Right lobe of liver (tissue), 6 donors: ENCODE data around the gene DCAF10. TPM values are rescaled to one million over a fixed set of nuclear protein-coding genes. Genes with fewer than 3 reads are reported as not detected.

Source experiments
- ATAC-seq, 4 donors: fragments of 200-7000 bp; cut with Tn5 transposase; one replicate each; pipeline ENCODE4 v1.9.1; 2020; ENCODE audit warnings: mild to moderate bottlenecking in 4 of 4, moderate library complexity in 4 of 4
- DNase-seq, 3 donors: peaks; one replicate each; pipeline ENCODE4 v3.0.0-alpha.2; 2020
- H3K27ac ChIP-seq, 3 donors: fragments of 200-600 bp; one replicate each; pipeline ENCODE4 v1.8.0; 2022
- H3K27me3 ChIP-seq, 2 donors: fragments of 200-600 bp; one replicate each; pipeline ENCODE4 v1.8.0; 2022
- H3K36me3 ChIP-seq, 4 donors: fragments of 200-600 bp; sonication (generic) in 1 of 4; one replicate each; pipeline versions ENCODE4 v1.5.1 to v1.8.0; 2017 to 2022; ENCODE audit warnings: control low read depth in 1 of 4
- H3K4me1 ChIP-seq, 4 donors: fragments of 200-600 bp; sonication (generic) in 1 of 4; one replicate each; pipeline versions ENCODE4 v1.5.1 to v1.8.0; 2017 to 2022; ENCODE audit warnings: control low read depth in 1 of 4
- H3K4me3 ChIP-seq, 3 donors: fragments of 200-600 bp; one replicate each; pipeline ENCODE4 v1.8.0; 2022
- H3K9me3 ChIP-seq, 4 donors: fragments of 200-600 bp; sonication (generic) in 1 of 4; one replicate each; pipeline versions ENCODE4 v1.5.1 to v1.8.0; 2017 to 2022; ENCODE audit warnings: control low read depth in 1 of 4
- CTCF ChIP-seq, 4 donors: fragments of 200-600 bp in 3 of 4; fragments of 450-650 bp in 1 of 4; IDR thresholded peaks; one replicate each; pipeline versions ENCODE4 v1.5.1 to v1.8.0; 2016 to 2022; ENCODE audit warnings: antibody characterized with exemption in 4 of 4, mild to moderate bottlenecking in 2 of 4
- POLR2A ChIP-seq: fragments of 450-650 bp; IDR thresholded peaks from one replicate; pipeline ENCODE4 v1.6.1; 2017; ENCODE audit warnings: antibody characterized with exemption, mild to moderate bottlenecking
- WGBS: methylation state at CpG from one replicate; pipeline ENCODE4 v1.1.6; 2018; ENCODE audit warnings: low coverage, low lambda C conversion rate; ENCODE audit not compliant: insufficient coverage; ENCODE audit errors: missing lambda C conversion rate; 5-methylcytosine and 5-hydroxymethylcytosine counted together
- intact Hi-C, 2 donors: fragments of 100-400 bp; cut with DNase I; formaldehyde crosslinking; loops; one replicate each; pipeline versions ENCODE4 v1.11.2 to v1.14.1; 2022
- total RNA-seq, 6 experiments: library from RNA; depleted of rRNA in 2 of 6; stranded (reverse); fragments of >200 nt in 2 of 6; fragmentation: NEBNext Ultra II Directional in 3 of 6; extraction: Animal tissue kit (Norgen Biotek cat#: 25700) in 3 of 6; gene quantifications; one replicate each; pipeline versions ENCODE4 v1.1.0 to v1.2.4, GENCODE V29; 2016 to 2023
- donor health status: DM: no; HTN: yes; CAD: no.
- donor health status: DM: no; HTN: no; CAD: no.
- donor health status: DM: no; HTN: no; CAD: no.
- donor health status: DM: no; HTN: yes; CAD: no.
- donor health status: DM: no; HTN: yes; CAD: no.

Gene DCAF10
- total RNA-seq, 6 experiments from 2014 or later, result 20.1 to 28.3 (median 23.1) TPM

DNA sequence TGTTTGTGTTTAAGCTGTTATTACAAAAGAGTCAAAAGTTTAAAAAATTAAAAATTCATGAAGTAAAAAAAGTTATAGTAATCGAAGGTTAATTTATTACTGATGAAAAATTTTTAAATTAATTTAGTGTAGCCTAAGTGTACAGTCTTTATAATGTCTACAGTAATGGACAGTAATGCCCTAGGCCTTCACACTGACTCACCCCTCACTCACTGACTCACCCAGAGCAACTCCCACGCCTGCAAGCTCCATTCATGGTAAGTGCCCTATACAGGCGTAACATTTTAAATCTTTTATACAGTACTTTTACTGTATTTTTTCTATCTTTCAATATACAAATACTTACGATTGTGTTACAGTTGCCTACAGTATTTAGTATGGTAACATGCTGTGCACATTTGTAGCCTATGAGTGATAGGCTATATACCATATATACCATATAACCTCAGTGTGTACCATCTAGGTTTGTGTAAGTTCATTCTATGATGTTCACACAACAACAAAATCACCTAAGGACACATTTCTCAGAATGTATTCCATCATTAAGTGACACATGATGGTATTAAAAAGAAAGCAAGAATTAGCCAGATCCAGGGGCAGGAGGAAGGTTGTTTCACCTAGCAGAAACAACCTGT is 40.1 kb downstream of the DCAF10 start:
- H3K9me3 ChIP-seq, result no peaks in the 10 kb centered on the region
- no peak for ATAC-seq
- no peak for TF ChIP-seq POLR2A
- TF ChIP-seq CTCF (IDR thresholded peaks at IDR 0.05), result no peak
- peaks cover 0 to 7% (median 0%) of the 10 kb centered on the region in 4 donors for H3K36me3 ChIP-seq
- intact Hi-C loops, result no loop called here
- no peaks in the 10 kb centered on the region for H3K27me3 ChIP-seq
- no peaks in the 10 kb centered on the region for H3K4me1 ChIP-seq
- no peak overlapping the region for H3K27ac ChIP-seq
- H3K4me3 ChIP-seq, result no peak overlapping the region
- no peak for DNase-seq
- WGBS, result 94% methylated on average over 4 of the region's 4 CpGs

DNA sequence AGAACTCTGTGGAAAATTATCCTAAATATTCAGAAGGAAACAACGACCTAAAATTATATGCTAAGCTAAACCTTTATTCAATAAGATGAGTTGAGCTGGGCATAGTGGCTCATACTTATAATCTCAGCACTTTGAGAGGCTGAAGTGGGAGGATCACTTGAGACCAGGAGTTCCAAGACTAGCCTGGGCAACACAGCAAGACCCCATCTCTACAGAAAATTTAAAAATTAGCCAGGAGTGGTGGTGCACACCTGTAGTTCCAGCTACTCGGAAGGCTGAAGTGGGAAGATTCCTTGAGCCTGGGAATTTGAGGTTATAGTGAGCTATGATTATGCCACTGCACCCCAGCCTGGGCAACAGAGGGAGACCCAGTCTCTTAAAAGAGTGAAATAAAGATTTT is 51.6 kb downstream of the DCAF10 start:
- Histone ChIP-seq H3K4me3 (no peak overlapping the region), H3K4me1 (no peaks in the 10 kb centered on the region), H3K36me3 (peaks cover 0 to 7% (median 0%) of the 10 kb centered on the region in 4 donors), H3K27me3 (no peaks in the 10 kb centered on the region), H3K27ac (no peak overlapping the region), H3K9me3 (no peaks in the 10 kb centered on the region)
- ATAC-seq (no peak), DNase-seq (no peak)
- intact Hi-C loops, result no loop called here
- TF ChIP-seq CTCF (IDR thresholded peaks at IDR 0.05), result no peak
- TF ChIP-seq POLR2A, result no peak
- 100% methylated on average over 2 of the region's 2 CpGs for WGBS

- TF ChIP-seq CTCF (IDR thresholded peaks at IDR 0.05), result no peak
- peaks cover 0 to 33% (median 9%) of the 10 kb centered on the region in 4 donors for H3K36me3 ChIP-seq
- intact Hi-C loops, result no loop called here
- H3K9me3 ChIP-seq, result no peaks in the 10 kb centered on the region
- ATAC-seq, result no peak
- H3K4me1 ChIP-seq, result no peaks in the 10 kb centered on the region
- H3K27me3 ChIP-seq, result no peaks in the 10 kb centered on the region
- 100% methylated on average over 1 of the region's 1 CpG for WGBS
- H3K27ac ChIP-seq, result no peak overlapping the region
- H3K4me3 ChIP-seq, result no peak overlapping the region
- no peak for DNase-seq
Measured at GRCh38 chr9:37856551-37856950, 56.0 kb downstream of the DCAF10 start.

GRCh38 chr9:37859043-37859442 is 58.4 kb downstream of the DCAF10 start:
- Histone ChIP-seq H3K27me3 (no peaks in the 10 kb centered on the region), H3K36me3 (peaks cover 0 to 41% (median 11%) of the 10 kb centered on the region in 4 donors), H3K4me1 (no peaks in the 10 kb centered on the region), H3K27ac (no peak overlapping the region), H3K4me3 (no peak overlapping the region), H3K9me3 (no peaks in the 10 kb centered on the region)
- ATAC-seq, result peak in 1 of 4 donors; percentile 16
- intact Hi-C loops, result no loop called here
- WGBS, result 88% methylated on average over 1 of the region's 1 CpG
- TF ChIP-seq POLR2A (no peak), CTCF (IDR thresholded peaks at IDR 0.05) (peak in 1 of 4 donors; percentile 10)
- no peak for DNase-seq
